ENCODE results near the gene MAEL. TPM values are rescaled to one million over a fixed set of nuclear protein-coding genes. Genes with fewer than 3 reads are reported as not detected.
A peak's percentile ranks its signal among the peaks of the same experiment; 100 is the strongest.

MAEL gene
- total RNA-seq, 1 experiment from 2014 or later, result not detected

DNA sequence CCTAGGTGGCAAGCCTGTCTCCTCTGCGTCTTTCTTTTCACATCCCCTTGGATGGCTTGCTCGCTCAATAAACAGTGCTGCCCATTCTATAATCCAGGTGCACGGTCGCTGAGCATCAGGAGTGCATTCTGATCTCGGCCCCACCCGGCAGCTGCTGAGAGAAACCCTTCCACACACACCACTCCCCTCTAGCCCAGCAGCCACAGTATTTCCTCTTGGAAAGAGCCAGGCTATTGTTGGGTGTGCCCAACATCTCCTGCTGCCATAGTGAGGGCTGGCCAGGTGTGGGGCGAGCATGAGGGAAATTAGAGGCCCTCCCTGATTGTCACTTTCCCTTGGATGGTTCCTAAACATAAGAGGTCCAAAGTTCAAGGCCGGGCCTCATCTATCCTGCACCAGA lies 76.4 kb downstream of the MAEL start:
- CTCF ChIA-PET, result interaction anchor here (0.5 to 0.7 kb wide), 2 partner anchors 122 to 155 kb away, joined by 3 to 4 read pairs; no protein-coding TSS in a partner anchor
- no peaks in the 10 kb centered on the region for H3K27me3 ChIP-seq (ENCODE audit: control insufficient read depth, insufficient read depth, low read length)
- TF ChIP-seq, protein P1, sequence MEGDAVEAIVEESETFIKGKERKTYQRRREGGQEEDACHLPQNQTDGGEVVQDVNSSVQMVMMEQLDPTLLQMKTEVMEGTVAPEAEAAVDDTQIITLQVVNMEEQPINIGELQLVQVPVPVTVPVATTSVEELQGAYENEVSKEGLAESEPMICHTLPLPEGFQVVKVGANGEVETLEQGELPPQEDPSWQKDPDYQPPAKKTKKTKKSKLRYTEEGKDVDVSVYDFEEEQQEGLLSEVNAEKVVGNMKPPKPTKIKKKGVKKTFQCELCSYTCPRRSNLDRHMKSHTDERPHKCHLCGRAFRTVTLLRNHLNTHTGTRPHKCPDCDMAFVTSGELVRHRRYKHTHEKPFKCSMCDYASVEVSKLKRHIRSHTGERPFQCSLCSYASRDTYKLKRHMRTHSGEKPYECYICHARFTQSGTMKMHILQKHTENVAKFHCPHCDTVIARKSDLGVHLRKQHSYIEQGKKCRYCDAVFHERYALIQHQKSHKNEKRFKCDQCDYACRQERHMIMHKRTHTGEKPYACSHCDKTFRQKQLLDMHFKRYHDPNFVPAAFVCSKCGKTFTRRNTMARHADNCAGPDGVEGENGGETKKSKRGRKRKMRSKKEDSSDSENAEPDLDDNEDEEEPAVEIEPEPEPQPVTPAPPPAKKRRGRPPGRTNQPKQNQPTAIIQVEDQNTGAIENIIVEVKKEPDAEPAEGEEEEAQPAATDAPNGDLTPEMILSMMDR (IDR thresholded peaks at IDR 0.05), result no peak
- TF ChIP-seq TCF7L2 (IDR thresholded peaks at IDR 0.05; ENCODE audit: low read depth, low read length) (no peak), POLR2AphosphoS5 (IDR thresholded peaks at IDR 0.05; ENCODE audit: low read depth, low read length) (no peak), SIN3A (IDR thresholded peaks at IDR 0.05; ENCODE audit: borderline replicate concordance, insufficient read depth, low read depth, low read length) (no peak)
- TF ChIP-seq, protein P2, sequence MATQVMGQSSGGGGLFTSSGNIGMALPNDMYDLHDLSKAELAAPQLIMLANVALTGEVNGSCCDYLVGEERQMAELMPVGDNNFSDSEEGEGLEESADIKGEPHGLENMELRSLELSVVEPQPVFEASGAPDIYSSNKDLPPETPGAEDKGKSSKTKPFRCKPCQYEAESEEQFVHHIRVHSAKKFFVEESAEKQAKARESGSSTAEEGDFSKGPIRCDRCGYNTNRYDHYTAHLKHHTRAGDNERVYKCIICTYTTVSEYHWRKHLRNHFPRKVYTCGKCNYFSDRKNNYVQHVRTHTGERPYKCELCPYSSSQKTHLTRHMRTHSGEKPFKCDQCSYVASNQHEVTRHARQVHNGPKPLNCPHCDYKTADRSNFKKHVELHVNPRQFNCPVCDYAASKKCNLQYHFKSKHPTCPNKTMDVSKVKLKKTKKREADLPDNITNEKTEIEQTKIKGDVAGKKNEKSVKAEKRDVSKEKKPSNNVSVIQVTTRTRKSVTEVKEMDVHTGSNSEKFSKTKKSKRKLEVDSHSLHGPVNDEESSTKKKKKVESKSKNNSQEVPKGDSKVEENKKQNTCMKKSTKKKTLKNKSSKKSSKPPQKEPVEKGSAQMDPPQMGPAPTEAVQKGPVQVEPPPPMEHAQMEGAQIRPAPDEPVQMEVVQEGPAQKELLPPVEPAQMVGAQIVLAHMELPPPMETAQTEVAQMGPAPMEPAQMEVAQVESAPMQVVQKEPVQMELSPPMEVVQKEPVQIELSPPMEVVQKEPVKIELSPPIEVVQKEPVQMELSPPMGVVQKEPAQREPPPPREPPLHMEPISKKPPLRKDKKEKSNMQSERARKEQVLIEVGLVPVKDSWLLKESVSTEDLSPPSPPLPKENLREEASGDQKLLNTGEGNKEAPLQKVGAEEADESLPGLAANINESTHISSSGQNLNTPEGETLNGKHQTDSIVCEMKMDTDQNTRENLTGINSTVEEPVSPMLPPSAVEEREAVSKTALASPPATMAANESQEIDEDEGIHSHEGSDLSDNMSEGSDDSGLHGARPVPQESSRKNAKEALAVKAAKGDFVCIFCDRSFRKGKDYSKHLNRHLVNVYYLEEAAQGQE (IDR thresholded peaks at IDR 0.05; ENCODE audit: insufficient read depth in 1 of 2, low read depth in 2 of 2, low read length in 1 of 2), result no peak
- no peaks in the 10 kb centered on the region for H3K4me1 ChIP-seq (ENCODE audit: control insufficient read depth, insufficient read depth, low read length)
- intact Hi-C loops (cut with micrococcal nuclease; ENCODE audit: unreplicated experiment), result loop anchor here (5.0 kb wide), 3 partner anchors 152 to 472 kb away; no protein-coding TSS in a partner anchor
- H3K27ac ChIP-seq (ENCODE audit: low read length), result no peak overlapping the region
- in situ Hi-C loops (cut with HindIII; ENCODE audit: low pct_unique_long_range_greater_than_20kb, low sequenced_read_pairs), result no loop called here
- no peak overlapping the region for H3K4me3 ChIP-seq (ENCODE audit: low read depth in 2 of 2, low read length in 2 of 2)
- no peaks in the 10 kb centered on the region for H3K36me3 ChIP-seq (ENCODE audit: control insufficient read depth, insufficient read depth, low read length)
- no TSS peak for BruUV-seq (replicated peaks)
- POLR2A ChIA-PET, result no interaction called here
- DNase-seq (ENCODE audit: low read depth, low spot score) (no peak), ATAC-seq (no peak)
- H3K9me3 ChIP-seq (ENCODE audit: control insufficient read depth, insufficient read depth, low read depth, low read length), result no peaks in the 10 kb centered on the region

DNA sequence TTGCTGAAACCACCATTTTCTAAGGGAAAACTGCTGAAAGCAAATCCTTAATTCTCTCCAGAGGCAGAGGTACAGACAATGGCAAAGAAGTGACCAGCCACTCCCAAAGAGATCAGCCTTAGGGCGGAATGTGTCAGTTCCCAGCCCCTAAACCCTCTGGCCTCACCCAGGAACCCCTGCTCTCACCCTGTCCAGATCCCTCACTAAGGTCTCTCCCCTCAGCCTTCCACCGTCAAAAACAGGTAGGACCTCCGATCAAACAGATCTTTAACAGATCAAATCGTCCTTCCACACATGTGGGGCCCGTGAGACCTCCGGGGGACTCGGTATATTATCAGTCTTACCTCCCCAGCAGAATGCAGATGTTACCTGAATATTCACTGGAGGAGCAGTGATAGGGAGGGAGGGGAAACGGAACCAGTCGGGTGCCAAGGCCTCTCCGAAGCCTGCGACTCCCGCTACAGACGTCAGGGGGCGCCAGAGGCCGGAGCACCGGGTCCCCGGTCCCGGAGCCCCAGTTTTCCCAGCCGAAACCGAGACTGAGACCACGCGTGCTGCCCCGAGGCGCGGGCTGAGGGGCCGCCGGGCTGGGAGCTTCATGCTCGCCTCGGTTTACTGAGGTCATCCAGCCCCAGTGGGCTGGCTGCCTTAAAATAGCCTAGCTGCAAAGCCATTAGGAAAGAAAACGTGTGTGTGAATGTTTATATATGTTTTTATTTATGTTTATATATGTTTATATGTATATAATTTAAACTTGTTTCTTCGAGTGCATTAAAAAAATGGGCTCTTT lies 77.4 kb downstream of the MAEL start:
- DNase-seq (ENCODE audit: low read depth, low spot score) (no peak), ATAC-seq (peak; percentile 96)
- TF ChIP-seq, protein P1 (IDR thresholded peaks at IDR 0.05), result peak; percentile 98
- TF ChIP-seq SIN3A (IDR thresholded peaks at IDR 0.05; ENCODE audit: borderline replicate concordance, insufficient read depth, low read depth, low read length), result no peak
- BruUV-seq (replicated peaks), result no TSS peak
- intact Hi-C loops (cut with micrococcal nuclease; ENCODE audit: unreplicated experiment), result loop anchor here (2.0 to 5.0 kb wide), 5 partner anchors 54 to 471 kb away; no protein-coding TSS in a partner anchor
- no peak overlapping the region for H3K27ac ChIP-seq (ENCODE audit: low read length)
- ChIA-PET POLR2A (no interaction called here), CTCF (interaction anchor here (1.5 kb wide), 1 partner anchor 154 kb away, joined by 9 read pairs; the partner anchor contains the start of gene POU2F1)
- H3K4me3 ChIP-seq (ENCODE audit: low read depth in 2 of 2, low read length in 2 of 2), result peak overlapping the region; percentile 19 to 42; a peak in 3 of 4 replicates
- H3K9me3 ChIP-seq (ENCODE audit: control insufficient read depth, insufficient read depth, low read depth, low read length), result no peaks in the 10 kb centered on the region
- H3K27me3 ChIP-seq (ENCODE audit: control insufficient read depth, insufficient read depth, low read length), result no peaks in the 10 kb centered on the region; the same call in 1 of the 2 replicates
- H3K36me3 ChIP-seq (ENCODE audit: control insufficient read depth, insufficient read depth, low read length), result no peaks in the 10 kb centered on the region
- H3K4me1 ChIP-seq (ENCODE audit: control insufficient read depth, insufficient read depth, low read length), result no peaks in the 10 kb centered on the region
- in situ Hi-C loops (cut with HindIII; ENCODE audit: low pct_unique_long_range_greater_than_20kb, low sequenced_read_pairs), result no loop called here

Measured in Panc1 (cell line).